Measurements from ENCODE around the gene GXYLT2. TPM values are rescaled to one million over a fixed set of nuclear protein-coding genes. Genes with fewer than 3 reads are reported as not detected.
A peak's percentile ranks its signal among the peaks of the same experiment; 100 is the strongest.

Gene GXYLT2
- total RNA-seq, 2 experiments from 2014 or later: not detected

DNA sequence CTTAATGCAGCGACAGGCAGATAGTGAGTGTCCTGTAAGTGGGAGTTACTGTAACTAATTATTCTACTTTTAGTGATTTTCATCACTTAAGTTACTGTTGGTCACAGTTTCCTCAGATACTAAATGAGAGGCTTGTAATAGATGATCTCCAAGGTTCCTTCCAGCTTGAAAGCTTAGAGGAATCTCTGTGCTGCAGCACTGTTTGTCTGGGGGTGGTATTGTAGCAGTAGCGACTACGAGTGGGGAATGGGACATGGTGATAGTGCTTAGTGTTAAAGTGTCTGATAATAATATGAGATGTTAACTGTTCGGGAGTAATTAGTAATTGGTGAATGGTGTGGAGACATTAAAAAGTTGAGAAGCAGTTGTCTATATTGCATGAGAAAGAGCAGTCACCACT is 121.2 kb downstream of the GXYLT2 start:
- peaks cover 53% of the 10 kb centered on the region for H3K36me3 Mint-ChIP-seq (ENCODE audit: low read depth)
- CTCF ChIA-PET: interaction anchor here (1.0 to 1.2 kb wide), 5 partner anchors 10 to 70 kb away, joined by 3 to 4 read pairs (median 4); no protein-coding TSS in a partner anchor
- no peaks in the 10 kb centered on the region for H3K27me3 Mint-ChIP-seq (ENCODE audit: low read depth)
- peaks cover 85% of the 10 kb centered on the region for H3K4me1 Mint-ChIP-seq (ENCODE audit: low read depth)
- no peak overlapping the region for H3K4me3 Mint-ChIP-seq
- H3K9me3 Mint-ChIP-seq: peaks cover 1% of the 10 kb centered on the region
- no peak overlapping the region for H3K27ac Mint-ChIP-seq
- intact Hi-C loops (cut with micrococcal nuclease): loop anchor here (2.0 kb wide), 1 partner anchor 20 kb away; no protein-coding TSS in a partner anchor
- no peak for DNase-seq

DNA sequence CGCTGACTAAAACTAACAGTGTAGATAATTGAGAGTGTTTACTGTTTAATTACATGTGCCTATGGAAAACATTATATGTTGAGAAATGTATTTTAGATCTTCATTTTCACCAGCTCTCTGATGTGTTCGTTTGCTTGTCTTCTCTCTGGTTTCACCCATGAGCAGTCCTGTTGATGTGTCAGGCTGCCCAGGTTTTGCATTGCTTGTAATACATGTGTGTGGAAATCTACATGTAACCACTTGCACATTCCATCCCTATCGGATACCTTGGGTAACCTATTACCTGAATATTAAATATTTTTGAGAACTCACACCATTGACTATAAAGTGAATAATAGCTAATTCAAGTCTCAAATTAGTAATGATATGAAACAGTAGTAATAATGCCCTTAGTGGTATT is 121.9 kb downstream of the GXYLT2 start:
- peaks cover 80% of the 10 kb centered on the region for H3K4me1 Mint-ChIP-seq (ENCODE audit: low read depth)

DNA sequence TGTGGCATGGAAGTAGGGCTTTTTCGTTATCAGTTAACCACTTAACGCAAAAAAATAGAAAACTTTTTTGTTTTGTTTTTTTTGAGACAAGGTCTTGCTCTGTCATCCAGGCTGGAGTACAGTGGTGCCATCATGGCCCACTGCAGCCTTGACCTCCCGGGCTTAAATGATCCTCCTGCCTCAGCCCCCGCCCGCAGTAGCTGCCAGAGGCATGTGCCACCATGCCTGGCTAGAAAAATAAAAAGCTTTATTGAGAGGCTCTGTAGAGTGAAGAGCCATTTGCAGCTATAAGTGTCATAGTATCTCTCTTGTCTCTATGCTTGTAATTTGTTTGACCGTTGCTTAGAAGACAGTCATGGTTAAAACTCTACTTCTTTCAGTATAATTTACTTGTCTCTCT is 122.3 kb downstream of the GXYLT2 start:
- Mint-ChIP-seq H3K4me3 (no peak overlapping the region), H3K27ac (no peak overlapping the region), H3K4me1 (ENCODE audit: low read depth) (peaks cover 79% of the 10 kb centered on the region), H3K9me3 (peaks cover 1% of the 10 kb centered on the region), H3K36me3 (ENCODE audit: low read depth) (peaks cover 42% of the 10 kb centered on the region), H3K27me3 (ENCODE audit: low read depth) (no peaks in the 10 kb centered on the region)
- intact Hi-C loops (cut with micrococcal nuclease): no loop called here
- CTCF ChIA-PET: interaction anchor here (0.7 to 1.1 kb wide), 3 partner anchors 13 to 67 kb away, joined by 3 to 7 read pairs (median 4); no protein-coding TSS in a partner anchor
- no peak for DNase-seq

More for the DNA sequence above, 121.9 kb downstream of the GXYLT2 start:
- intact Hi-C loops (cut with micrococcal nuclease): loop anchor here (2.0 kb wide), 1 partner anchor 19 kb away; no protein-coding TSS in a partner anchor
- CTCF ChIA-PET: interaction anchor here (0.7 to 1.1 kb wide), 3 partner anchors 12 to 66 kb away, joined by 3 to 7 read pairs (median 4); no protein-coding TSS in a partner anchor
- Mint-ChIP-seq H3K9me3 (peaks cover 1% of the 10 kb centered on the region), H3K36me3 (ENCODE audit: low read depth) (peaks cover 46% of the 10 kb centered on the region), H3K4me3 (no peak overlapping the region), H3K27me3 (ENCODE audit: low read depth) (no peaks in the 10 kb centered on the region), H3K27ac (peak overlapping the region; percentile 53)
- DNase-seq: no peak

DNA sequence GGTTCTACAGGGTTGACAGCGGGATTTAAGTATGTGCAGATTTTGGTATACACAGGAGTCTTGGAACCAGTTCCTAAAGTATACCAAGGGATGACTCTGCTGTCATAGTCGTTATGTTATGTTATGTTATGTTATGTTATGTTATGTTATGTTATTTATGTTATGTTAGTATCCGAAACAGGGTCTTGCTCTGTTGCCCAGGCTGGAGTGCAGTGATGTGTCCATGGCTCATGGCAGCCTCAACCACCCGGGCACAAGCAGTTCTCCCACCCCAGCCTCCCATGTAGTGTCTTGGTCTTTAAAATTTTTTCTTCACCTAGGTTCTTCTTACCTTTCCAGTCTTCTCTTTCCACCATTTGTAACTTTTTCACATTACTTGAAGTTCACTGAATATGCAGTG is 130.5 kb downstream of the GXYLT2 start:
- Mint-ChIP-seq H3K36me3 (ENCODE audit: low read depth) (peaks cover 16% of the 10 kb centered on the region), H3K27me3 (ENCODE audit: low read depth) (no peaks in the 10 kb centered on the region), H3K4me1 (ENCODE audit: low read depth) (peaks cover 50% of the 10 kb centered on the region), H3K4me3 (no peak overlapping the region), H3K9me3 (no peaks in the 10 kb centered on the region), H3K27ac (no peak overlapping the region)
- intact Hi-C loops (cut with micrococcal nuclease): no loop called here
- DNase-seq: no peak
- CTCF ChIA-PET: no interaction called here

DNA sequence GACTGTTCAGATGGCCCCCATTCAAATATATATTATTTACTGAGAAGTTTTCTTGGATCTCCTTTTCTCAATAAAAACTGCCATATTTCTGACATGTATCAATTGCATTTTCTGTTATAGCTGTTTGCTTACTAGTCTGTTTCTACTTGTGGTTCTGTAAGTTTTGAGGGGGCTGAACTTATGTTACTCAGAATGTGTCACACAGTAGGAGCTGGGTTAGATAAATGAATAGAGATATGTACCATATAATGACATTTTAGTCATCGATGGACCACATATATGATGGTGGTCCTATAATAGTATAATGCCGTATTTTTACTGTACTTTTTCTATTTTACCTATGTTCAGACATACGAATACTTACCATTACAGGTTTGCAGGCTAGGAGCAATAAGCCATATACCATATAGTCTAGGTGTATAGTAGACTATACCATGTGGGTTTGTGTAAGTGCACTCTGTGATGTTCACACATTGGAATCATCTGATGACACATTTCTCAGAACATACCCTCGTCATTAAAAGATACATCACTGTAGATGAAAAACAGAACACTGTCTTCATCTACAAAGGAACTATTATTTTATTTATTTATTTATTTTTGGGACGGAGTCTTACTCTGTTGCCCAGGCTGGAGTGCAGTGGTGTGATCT is 131.1 kb downstream of the GXYLT2 start:
- H3K4me3 Mint-ChIP-seq: no peak overlapping the region
- peaks cover 16% of the 10 kb centered on the region for H3K36me3 Mint-ChIP-seq (ENCODE audit: low read depth)
- peaks cover 50% of the 10 kb centered on the region for H3K4me1 Mint-ChIP-seq (ENCODE audit: low read depth)
- DNase-seq: no peak
- no peaks in the 10 kb centered on the region for H3K9me3 Mint-ChIP-seq
- CTCF ChIA-PET: interaction anchor here (1.2 kb wide), 1 partner anchor 10 kb away, joined by 3 read pairs; no protein-coding TSS in a partner anchor
- intact Hi-C loops (cut with micrococcal nuclease): no loop called here
- H3K27ac Mint-ChIP-seq: no peak overlapping the region
- no peaks in the 10 kb centered on the region for H3K27me3 Mint-ChIP-seq (ENCODE audit: low read depth)

DNA sequence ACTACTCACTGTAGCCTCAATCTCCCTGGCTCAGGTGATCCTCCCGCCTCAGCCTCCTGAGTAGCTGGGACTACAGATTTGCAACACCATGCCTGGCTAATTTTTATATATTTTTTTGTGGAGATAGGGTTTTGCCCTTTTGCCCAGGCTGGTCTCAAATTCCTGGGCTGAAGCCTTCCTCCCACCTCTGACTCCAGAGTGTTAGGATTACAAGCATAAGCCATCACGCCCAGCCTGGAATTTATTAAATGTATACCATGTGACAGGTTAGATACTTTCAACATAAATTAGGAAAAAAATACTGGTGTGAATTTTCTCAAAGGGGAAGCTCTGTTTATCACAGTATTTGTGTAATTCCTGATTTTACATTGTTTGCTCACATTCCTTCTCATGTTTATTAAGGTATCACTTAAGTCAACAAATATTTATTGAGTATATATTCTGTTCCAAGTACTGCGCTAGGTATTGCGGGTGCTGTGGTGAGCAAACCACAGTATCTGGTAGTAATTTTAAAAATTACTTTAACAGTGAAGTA is 133.5 kb downstream of the GXYLT2 start:
- H3K27me3 Mint-ChIP-seq (ENCODE audit: low read depth): no peaks in the 10 kb centered on the region
- H3K9me3 Mint-ChIP-seq: no peaks in the 10 kb centered on the region
- H3K4me1 Mint-ChIP-seq (ENCODE audit: low read depth): peaks cover 57% of the 10 kb centered on the region
- intact Hi-C loops (cut with micrococcal nuclease): no loop called here
- peaks cover 12% of the 10 kb centered on the region for H3K36me3 Mint-ChIP-seq (ENCODE audit: low read depth)
- H3K4me3 Mint-ChIP-seq: no peak overlapping the region
- CTCF ChIA-PET: no interaction called here
- H3K27ac Mint-ChIP-seq: no peak overlapping the region
- DNase-seq: no peak

DNA sequence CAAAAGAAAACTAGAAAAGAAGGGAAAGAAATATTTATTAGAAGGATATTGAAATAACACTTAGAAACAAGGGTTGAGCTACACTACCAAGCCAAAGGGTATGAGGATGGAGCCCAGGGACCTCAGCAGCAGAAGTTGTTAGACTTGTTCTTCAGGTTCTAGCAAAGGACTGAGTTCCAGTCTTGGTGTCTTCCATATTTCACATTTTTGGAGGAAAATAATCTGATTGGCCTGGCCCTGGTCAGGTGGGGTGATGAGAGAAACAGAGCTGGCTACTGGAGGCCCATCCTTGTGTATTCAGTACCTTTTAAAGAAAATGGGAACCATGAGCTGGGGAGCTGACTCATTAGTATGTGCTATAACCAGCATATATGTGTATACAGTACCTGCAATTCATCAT is 137.0 kb downstream of the GXYLT2 start:
- peaks cover 66% of the 10 kb centered on the region for H3K4me1 Mint-ChIP-seq (ENCODE audit: low read depth)
- no peaks in the 10 kb centered on the region for H3K27me3 Mint-ChIP-seq (ENCODE audit: low read depth)
- no peak overlapping the region for H3K4me3 Mint-ChIP-seq
- no peak for DNase-seq
- CTCF ChIA-PET: interaction anchor here (0.7 kb wide), 1 partner anchor 19 kb away, joined by 3 read pairs; no protein-coding TSS in a partner anchor
- H3K36me3 Mint-ChIP-seq (ENCODE audit: low read depth): peaks cover 14% of the 10 kb centered on the region
- H3K27ac Mint-ChIP-seq: no peak overlapping the region
- intact Hi-C loops (cut with micrococcal nuclease): no loop called here
- no peaks in the 10 kb centered on the region for H3K9me3 Mint-ChIP-seq

DNA sequence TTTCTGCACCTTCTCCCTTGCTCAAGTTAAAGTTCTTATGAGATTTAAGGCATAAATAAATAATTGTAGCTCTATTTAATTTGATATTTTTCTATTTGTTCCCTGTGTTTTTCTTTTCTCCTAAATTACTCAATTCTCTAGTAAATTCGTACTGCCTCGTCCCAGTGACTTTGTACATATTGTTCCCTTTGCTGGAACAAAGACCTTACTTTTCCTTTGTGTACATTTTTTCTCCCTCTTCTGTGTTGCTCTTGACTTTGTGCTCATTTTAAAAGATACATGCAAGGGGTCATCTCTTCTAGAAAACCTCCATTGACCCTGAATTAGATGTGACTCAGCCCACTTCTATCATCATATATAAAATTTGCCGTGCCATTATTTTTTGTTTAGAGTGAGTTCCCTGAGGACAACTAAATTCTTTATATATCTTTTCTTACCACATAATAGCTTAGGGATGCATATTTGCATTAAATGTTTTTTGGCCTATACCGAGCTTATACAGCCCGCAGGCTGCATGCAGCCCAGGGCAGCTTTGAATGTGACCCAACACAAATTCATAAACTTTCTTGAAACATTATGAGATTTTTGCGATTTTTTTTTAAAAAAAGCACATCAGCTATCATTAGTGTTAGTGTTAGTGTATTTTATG is 138.4 kb downstream of the GXYLT2 start:
- H3K4me3 Mint-ChIP-seq: no peak overlapping the region
- CTCF ChIA-PET: interaction anchor here (0.7 kb wide), 1 partner anchor 207 kb away, joined by 3 read pairs; no protein-coding TSS in a partner anchor
- intact Hi-C loops (cut with micrococcal nuclease): no loop called here
- peaks cover 72% of the 10 kb centered on the region for H3K4me1 Mint-ChIP-seq (ENCODE audit: low read depth)
- DNase-seq: no peak
- no peaks in the 10 kb centered on the region for H3K27me3 Mint-ChIP-seq (ENCODE audit: low read depth)
- H3K36me3 Mint-ChIP-seq (ENCODE audit: low read depth): peaks cover 17% of the 10 kb centered on the region
- no peaks in the 10 kb centered on the region for H3K9me3 Mint-ChIP-seq
- no peak overlapping the region for H3K27ac Mint-ChIP-seq

Other genes starting within 250 kb of the GXYLT2 start
- gene SHQ1, start 39.6 kb upstream of the GXYLT2 start, total RNA-seq: 10 to 100 TPM; 19.9 to 20.5 TPM
- 10 to 100 TPM; 68.1 to 71.6 TPM for gene PPP4R2, start 108.8 kb downstream of the GXYLT2 start, total RNA-seq
- 1 to 10 TPM; 4.1 to 5.0 TPM for gene EBLN2, start 173.6 kb downstream of the GXYLT2 start, total RNA-seq

Measured in activated naive CD4-positive, alpha-beta T cell treated with anti-CD3 and anti-CD28 coated beads for 36 hours (primary cell).